GM12878 (cell line): ENCODE results near the gene CXXC5. TPM values are rescaled to one million over a fixed set of nuclear protein-coding genes. Genes with fewer than 3 reads are reported as not detected.
"Not testable (repeated sequence)": the region's sequence is repeated elsewhere in the genome, so short reads cannot be mapped to it uniquely, and the experiment has no call there.

Experiments used
- ATAC-seq: fragments of 200-7000 bp; cut with Tn5 transposase; 3 replicates; pipeline ENCODE4 v1.9.1; 2020; ENCODE audit warnings: mild to moderate bottlenecking, moderate library complexity
- BruUV-seq: library from RNA; stranded (reverse); fragments of 400-500 nt; replicated peaks from 2 replicates; lab custom pipeline; 2021; lab: Mats Ljungman, UMichigan
- CTCF ChIA-PET: fragments of 300-600 bp; sonication (Branson Sonifier 250); formaldehyde crosslinking; extraction: SDS; loops from one replicate; lab custom pipeline; 2021; ENCODE audit warnings: inconsistent platforms; lab: Yijun Ruan, JAX
- POLR2A ChIA-PET: fragments of 350-600 bp; formaldehyde crosslinking; extraction: SDS; loops from one replicate; lab custom pipeline; 2021; ENCODE audit warnings: inconsistent platforms; lab: Charles Lee
- RAD21 ChIA-PET: fragments of 300-600 bp; sonication (Branson Sonifier 250); formaldehyde crosslinking; loops from one replicate; lab custom pipeline; 2023; ENCODE audit warnings: antibody characterized with exemption; ENCODE audit not compliant: unreplicated experiment; lab: Charles Lee
- SMC1A ChIA-PET: fragments of 300-600 bp; sonication (Branson Sonifier 250); formaldehyde crosslinking; loops from one replicate; lab custom pipeline; 2023; ENCODE audit not compliant: unreplicated experiment, uncharacterized antibody; lab: Charles Lee
- DNase-seq: peaks from one replicate; pipeline ENCODE4 v3.0.0-alpha.2; 2011; ENCODE audit warnings: low read depth, low spot score
- FAIRE-seq: peaks from 3 replicates; lab custom pipeline; 2011; peaks lifted over from hg19 to GRCh38; lab: Jason Lieb, UNC
- H2AFZ ChIP-seq: 2 replicates; pipeline ENCODE4 v1.6.0; 2011; ENCODE audit warnings: low read depth, low read length, control low read depth; ENCODE audit not compliant: control insufficient read depth
- H3K27ac ChIP-seq: 2 replicates; pipeline ENCODE4 v1.5.1; 2011; ENCODE audit warnings: control low read depth; ENCODE audit not compliant: control insufficient read depth, insufficient read depth
- H3K27me3 ChIP-seq, 2 experiments: replicated peaks in 1 of 2; 2 replicates each; pipeline versions ENCODE4 v1.6.0 to v1.6.1; 2011; ENCODE audit warnings: low read length in 1 of 2; ENCODE audit not compliant: control insufficient read depth in 2 of 2, insufficient read depth in 2 of 2
- H3K36me3 ChIP-seq, 2 experiments: 2 replicates each; pipeline ENCODE4 v1.5.1; 2011; ENCODE audit warnings: low read length in 1 of 2; ENCODE audit not compliant: control insufficient read depth in 2 of 2, insufficient read depth in 2 of 2
- H3K4me1 ChIP-seq: 2 replicates; pipeline ENCODE4 v1.6.1; 2011; ENCODE audit warnings: mild to moderate bottlenecking, low read length, moderate library complexity, mixed read lengths; ENCODE audit not compliant: control insufficient read depth, insufficient read depth
- H3K4me2 ChIP-seq: 2 replicates; pipeline ENCODE4 v1.6.0; 2011; ENCODE audit warnings: control low read depth; ENCODE audit not compliant: control insufficient read depth, insufficient read depth
- H3K4me3 ChIP-seq: fragments of 200-600 bp; sonication (generic); 2 replicates; pipeline ENCODE4 v1.5.1; 2016
- H3K79me2 ChIP-seq: 2 replicates; pipeline ENCODE4 v1.6.0; 2011; ENCODE audit warnings: low read length; ENCODE audit not compliant: control insufficient read depth, insufficient read depth
- H3K9ac ChIP-seq: 2 replicates; pipeline ENCODE4 v1.8.0; 2011; ENCODE audit warnings: low read length, control low read depth, mixed read lengths; ENCODE audit not compliant: control insufficient read depth, insufficient read depth
- H3K9me3 ChIP-seq: replicated peaks from 3 replicates; pipeline ENCODE4 v1.5.1; 2011; ENCODE audit warnings: mild to moderate bottlenecking, low read length; ENCODE audit not compliant: control insufficient read depth, insufficient read depth
- H4K20me1 ChIP-seq: 2 replicates; pipeline ENCODE4 v1.6.0; 2011; ENCODE audit not compliant: control insufficient read depth, insufficient read depth
- BRCA1 ChIP-seq: IDR thresholded peaks from 2 replicates; pipeline ENCODE4 v1.6.1; 2011; ENCODE audit warnings: low read depth, low read length, improper control_type of control experiment
- MAX ChIP-seq: IDR thresholded peaks from 2 replicates; pipeline ENCODE4 v1.6.1; 2012; ENCODE audit warnings: low read depth, low read length, improper control_type of control experiment
- MYB ChIP-seq: fragments of 150-350 bp; IDR thresholded peaks from 2 replicates; pipeline ENCODE4 v1.6.1; 2014; ENCODE audit warnings: mild to moderate bottlenecking, low read depth, low read length, borderline replicate concordance
- NKRF ChIP-seq: fragments of 450-650 bp; conservative IDR thresholded peaks from 2 replicates; pipeline ENCODE4 v1.6.1; 2017; ENCODE audit warnings: mild to moderate bottlenecking, moderate library complexity
- SMC3 ChIP-seq: IDR thresholded peaks from 2 replicates; pipeline ENCODE4 v1.6.1; 2011; ENCODE audit warnings: low read length, improper control_type of control experiment, borderline replicate concordance
- SUPT20H ChIP-seq: IDR thresholded peaks from 2 replicates; pipeline ENCODE4 v1.6.1; 2011; ENCODE audit warnings: low read depth, mild to moderate bottlenecking, low read length, moderate library complexity, borderline replicate concordance; ENCODE audit not compliant: control insufficient read depth
- TARDBP ChIP-seq: IDR thresholded peaks from 2 replicates; pipeline ENCODE4 v1.6.1; 2016; ENCODE audit warnings: borderline replicate concordance
- WGBS: methylation state at CpG from one replicate; pipeline ENCODE4 v1.1.6; 2016; ENCODE audit warnings: low lambda C conversion rate; ENCODE audit not compliant: insufficient replicate concordance, insufficient coverage; ENCODE audit errors: missing lambda C conversion rate; 5-methylcytosine and 5-hydroxymethylcytosine counted together
- in situ Hi-C: fragments of 300-500 bp; cut with MboI; formaldehyde crosslinking; loops from 9 replicates; pipeline ENCODE4 v1.14.3; 2018; ENCODE audit warnings: mixed read lengths
- intact Hi-C: fragments of 100-400 bp; cut with micrococcal nuclease; formaldehyde crosslinking; loops from one replicate; pipeline ENCODE4 v1.14.2; 2022; ENCODE audit not compliant: unreplicated experiment
- polyA plus RNA-seq, 11 experiments: library from polyadenylated mRNA; depleted of rRNA in 4 of 11; unstranded in 6 of 11; stranded (reverse) in 5 of 11; fragments of >200 nt; fragmentation: Nextera tagmentation in 4 of 11; fragmentation: Illumina TruSeq in 1 of 11; extraction: Ambion mirVana in 4 of 11; extraction: Trizol in 1 of 11; gene quantifications; 1 replicate in 1 of 11; 2 replicates in 10 of 11; pipeline versions ENCODE4 v1.2.1 to v1.2.3, GENCODE V29; 2011 to 2016; ENCODE audit warnings: inconsistent platforms in 2 of 11, missing spikeins in 2 of 11, low read depth in 1 of 11
- total RNA-seq, 4 experiments: library from RNA; depleted of rRNA in 3 of 4; stranded (reverse); fragments of >200 nt in 3 of 4; fragmentation: Illumina TruSeq in 1 of 4; extraction: Trizol in 1 of 4; gene quantifications; 2 replicates each; pipeline versions ENCODE4 v1.2.1 to v1.2.3, GENCODE V29; 2013 to 2021

Gene CXXC5
- total and polyA plus RNA-seq, 10 of the 15 experiments (the other 5 are each of a cell fraction or from before 2014, with no cell fraction given) = 1.8 to 90.8 (median 40.7) TPM

- RAD21 ChIA-PET, intact Hi-C loops, DNase-seq, H3K9me3 ChIP-seq, H3K4me2 ChIP-seq, H3K27me3 ChIP-seq, BruUV-seq, H4K20me1 ChIP-seq, H3K27ac ChIP-seq, H3K4me3 ChIP-seq, H3K4me1 ChIP-seq, FAIRE-seq, H3K79me2 ChIP-seq, H3K9ac ChIP-seq, SMC1A ChIA-PET, in situ Hi-C loops, H2AFZ ChIP-seq, ATAC-seq, H3K36me3 ChIP-seq: not testable (repeated sequence)
- CTCF ChIA-PET = interaction anchor here (0.8 to 1.0 kb wide), 2 partner anchors 46 to 168 kb away, joined by 3 read pairs; no protein-coding TSS in a partner anchor
- POLR2A ChIA-PET = interaction anchor here (0.6 to 1.2 kb wide), 3 partner anchors 12 to 73 kb away, joined by 3 to 6 read pairs (median 3); no protein-coding TSS in a partner anchor
- 30% methylated on average over 3 of the region's 3 CpGs for WGBS
These were observed 71.8 kb downstream of the CXXC5 start for GRCh38 chr5:139719970-139720369.

GRCh38 chr5:139723986-139724587 is 75.9 kb downstream of the CXXC5 start:
- Histone ChIP-seq H3K9me3 (no peaks in the 10 kb centered on the region; the same call in 2 of the 3 replicates), H3K79me2 (no peaks in the 10 kb centered on the region), H3K4me2 (no peak overlapping the region), H3K27ac (no peak overlapping the region), H4K20me1 (no peaks in the 10 kb centered on the region), H3K27me3 (no peaks in the 10 kb centered on the region), H3K9ac (no peak overlapping the region), H2AFZ (no peak overlapping the region), H3K4me3 (no peak overlapping the region), H3K36me3 (no peaks in the 10 kb centered on the region), H3K4me1 (no peaks in the 10 kb centered on the region)
- SMC1A ChIA-PET = interaction anchor here (1.0 kb wide), 1 partner anchor 21 kb away, joined by 4 read pairs; no protein-coding TSS in a partner anchor
- CTCF ChIA-PET = interaction anchor here (1.6 kb wide), 1 partner anchor 34 kb away, joined by 4 read pairs; no protein-coding TSS in a partner anchor
- POLR2A ChIA-PET = interaction anchor here (1.4 kb wide), 1 partner anchor 23 kb away, joined by 5 read pairs; no protein-coding TSS in a partner anchor
- intact Hi-C loops (no loop called here), in situ Hi-C loops (no loop called here)
- FAIRE-seq (no peak), DNase-seq (no peak), ATAC-seq (no peak)
- TF ChIP-seq SMC3 = no peak
- TF ChIP-seq TARDBP = no peak
- TF ChIP-seq MAX = no peak
- no peak for TF ChIP-seq NKRF
- TF ChIP-seq SUPT20H = no peak
- no peak for TF ChIP-seq MYB
- no peak for TF ChIP-seq BRCA1
- no TSS peak for BruUV-seq
- WGBS = 68% methylated on average over 4 of the region's 4 CpGs
- RAD21 ChIA-PET = no interaction called here
